Inflammatory macrophage treated with lipopolysaccharide for 4 hours (primary cell): ENCODE data around the gene ST6GALNAC2.
A peak's percentile ranks its signal among the peaks of the same experiment; 100 is the strongest.

Source experiments
- DNase-seq: peaks from one replicate; pipeline ENCODE4 v3.0.0-alpha.2; 2020

Gene ST6GALNAC2

GRCh38 chr17:76599694-76600460 is 14.2 kb upstream of the ST6GALNAC2 start:
- peak; percentile 97 for DNase-seq

GRCh38 chr17:76598004-76598439 is 12.4 kb upstream of the ST6GALNAC2 start:
- DNase-seq = peak; percentile 98

GRCh38 chr17:76597156-76598003 is 11.7 kb upstream of the ST6GALNAC2 start:
- DNase-seq = peak; percentile 93

- no peak for DNase-seq
Measured at GRCh38 chr17:76594690-76595089, 9.0 kb upstream of the ST6GALNAC2 start.

GRCh38 chr17:76593959-76594358 is 8.3 kb upstream of the ST6GALNAC2 start:
- DNase-seq = no peak

GRCh38 chr17:76593384-76593826 is 7.7 kb upstream of the ST6GALNAC2 start:
- DNase-seq = no peak

GRCh38 chr17:76588182-76588581 is 2.5 kb upstream of the ST6GALNAC2 start:
- no peak for DNase-seq

- peak; percentile 11 for DNase-seq
Measured at GRCh38 chr17:76586741-76587487, 1.3 kb upstream of the ST6GALNAC2 start.

GRCh38 chr17:76585033-76585648 is 519 bp downstream of the ST6GALNAC2 start:
- DNase-seq = peak; percentile 48

GRCh38 chr17:76584427-76585032 is 1.1 kb downstream of the ST6GALNAC2 start:
- DNase-seq = no peak

GRCh38 chr17:76582660-76583059 is 3.0 kb downstream of the ST6GALNAC2 start:
- DNase-seq = no peak

- DNase-seq = no peak
Measured at GRCh38 chr17:76581515-76581914, 4.1 kb downstream of the ST6GALNAC2 start.

- peak; percentile 48 for DNase-seq
Measured at GRCh38 chr17:76579281-76579680, 6.4 kb downstream of the ST6GALNAC2 start.

- DNase-seq = no peak
Measured at GRCh38 chr17:76578376-76578775, 7.3 kb downstream of the ST6GALNAC2 start.

GRCh38 chr17:76577876-76578275 is 7.8 kb downstream of the ST6GALNAC2 start:
- no peak for DNase-seq

- no peak for DNase-seq
Measured at GRCh38 chr17:76576189-76576588, 9.5 kb downstream of the ST6GALNAC2 start.

- no peak for DNase-seq
Measured at GRCh38 chr17:76575570-76575969, 10.1 kb downstream of the ST6GALNAC2 start.

- DNase-seq = no peak
Measured at GRCh38 chr17:76574166-76574565, 11.5 kb downstream of the ST6GALNAC2 start.

- DNase-seq = no peak
Measured at GRCh38 chr17:76573096-76573495, 12.6 kb downstream of the ST6GALNAC2 start.

- DNase-seq = no peak
Measured at GRCh38 chr17:76572201-76572910, 13.3 kb downstream of the ST6GALNAC2 start.

- DNase-seq = no peak
Measured at GRCh38 chr17:76570877-76571471, 14.7 kb downstream of the ST6GALNAC2 start.
